NCI-H1694 (cell line): ENCODE results near the gene CLSTN2.
A peak's percentile ranks its signal among the peaks of the same experiment; 100 is the strongest.

Experiments
- DNase-seq: peaks from one replicate; lab custom pipeline; 2025; lab: John Stamatoyannopoulos, UW

CLSTN2 gene

DNA sequence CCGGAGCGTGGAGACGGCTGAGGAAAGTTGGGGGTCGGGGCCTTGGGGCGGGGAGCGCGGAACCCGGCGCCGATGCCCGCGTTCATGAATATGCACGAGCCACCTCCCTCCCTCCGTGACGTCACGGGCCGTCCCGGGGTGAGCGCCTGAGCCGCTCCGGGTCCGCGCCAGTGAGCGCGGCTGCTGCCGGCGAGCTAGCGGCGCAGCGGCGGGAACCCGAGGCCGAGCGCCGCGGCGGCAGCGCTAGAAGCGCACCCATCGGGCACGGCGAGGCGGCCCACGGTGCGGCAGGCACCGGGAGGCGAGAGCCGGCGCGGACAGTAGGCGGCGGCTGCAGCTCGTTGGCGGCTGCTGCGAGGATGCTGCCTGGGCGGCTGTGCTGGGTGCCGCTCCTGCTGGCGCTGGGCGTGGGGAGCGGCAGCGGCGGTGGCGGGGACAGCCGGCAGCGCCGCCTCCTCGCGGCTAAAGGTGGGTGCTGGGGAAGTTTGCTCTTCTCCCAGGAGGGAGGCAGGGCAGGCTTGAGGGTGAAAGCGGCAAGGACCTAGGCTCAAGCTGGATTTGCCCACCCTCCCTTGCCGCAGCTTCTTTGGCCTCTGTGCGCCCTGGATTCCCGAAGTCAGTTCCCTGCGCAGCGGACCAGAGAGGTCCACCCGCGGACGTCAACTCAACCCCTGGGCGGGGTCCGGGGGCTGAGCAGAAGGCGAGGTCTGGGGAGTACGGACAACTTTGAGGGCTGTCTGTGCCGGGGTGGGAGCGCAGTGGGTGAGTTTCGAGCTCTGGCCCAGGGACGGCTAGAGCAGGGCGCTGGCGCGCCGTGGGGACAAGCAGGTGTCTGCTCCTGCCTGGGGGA, at the start of gene CLSTN2:
CLSTN2 (plus strand) TSS at position 170 of the 850 bp plus-strand sequence.
- DNase-seq, result peak; percentile 53

DNA sequence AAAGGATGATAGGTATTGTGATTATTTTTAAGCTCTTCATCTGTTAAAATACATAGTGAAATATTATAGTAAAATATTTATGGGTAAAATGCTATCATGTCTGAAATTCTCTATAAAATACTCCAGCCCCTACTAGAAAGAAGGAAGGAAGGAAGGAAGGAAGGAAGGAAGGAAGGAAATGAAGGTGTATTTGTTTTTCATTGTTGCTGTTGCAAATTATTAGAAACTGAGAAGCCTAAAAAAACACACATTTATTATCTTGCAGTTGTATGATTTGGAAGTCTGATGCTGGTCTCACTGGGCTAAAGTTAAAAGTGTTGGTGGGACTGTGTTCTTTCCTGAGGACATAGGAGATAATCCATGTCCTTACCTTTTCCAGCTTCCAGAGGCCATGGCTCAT, 47.6 kb upstream of the CLSTN2 start:
- no peak for DNase-seq

DNA sequence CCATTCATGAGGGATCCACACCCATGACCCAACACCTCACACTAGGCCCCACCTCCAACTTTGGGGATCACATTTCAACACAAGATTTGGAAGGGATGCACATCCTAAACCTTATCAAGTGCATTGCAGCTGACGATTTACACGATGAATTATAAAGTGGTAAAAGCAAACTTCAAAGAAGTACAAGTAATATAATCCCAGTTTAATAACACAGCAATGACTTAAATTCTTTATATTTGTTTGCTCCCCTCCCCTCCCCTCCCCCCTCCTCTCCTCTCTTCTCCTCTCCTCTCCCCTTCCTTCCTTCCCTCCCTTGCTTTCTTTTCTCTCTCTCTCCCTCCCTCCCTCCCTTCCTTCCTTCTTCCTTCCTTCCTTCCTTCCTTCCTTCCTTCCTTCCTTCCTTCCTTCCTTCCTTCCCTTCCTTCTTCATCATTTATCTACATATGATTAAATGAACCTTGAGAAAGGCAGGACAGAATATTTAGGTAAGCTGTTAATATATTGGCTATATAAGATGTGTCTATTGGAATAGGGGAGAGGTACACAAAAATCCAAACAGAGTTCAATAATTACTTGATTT, 46.3 kb upstream of the CLSTN2 start:
- no peak for DNase-seq

DNA sequence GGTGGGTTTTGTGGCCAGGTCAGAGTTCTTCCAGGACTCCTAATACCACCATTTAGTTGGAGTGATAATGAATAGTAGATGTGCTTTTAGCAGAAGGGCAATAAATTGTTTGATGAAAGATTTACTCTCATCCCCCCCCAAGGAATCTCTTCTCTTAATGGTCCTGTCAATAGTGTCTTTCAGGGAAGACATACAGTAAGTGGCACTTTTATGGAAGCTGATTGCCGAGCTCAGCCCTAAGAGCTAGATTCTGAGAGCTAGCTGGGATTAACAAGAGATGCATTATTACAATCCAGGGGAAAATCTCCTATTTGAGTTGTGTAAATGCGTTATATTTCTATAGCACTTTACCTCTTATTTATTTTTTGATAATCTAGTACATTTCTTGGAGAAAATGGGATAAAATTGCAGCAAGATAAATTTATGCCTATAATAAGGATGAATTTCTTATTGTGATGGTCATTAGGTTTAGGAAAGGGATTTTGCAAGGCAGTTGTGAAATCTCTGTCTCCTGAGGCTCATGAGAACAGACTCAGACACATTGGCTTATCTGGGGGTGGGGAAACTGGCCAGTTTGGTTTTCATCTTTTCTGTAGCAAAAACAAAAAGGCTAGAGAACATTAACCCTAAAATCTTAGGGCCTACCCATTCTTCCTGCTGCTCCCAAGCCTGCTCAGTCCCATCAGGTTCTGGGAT, 41.6 kb upstream of the CLSTN2 start:
- no peak for DNase-seq

DNA sequence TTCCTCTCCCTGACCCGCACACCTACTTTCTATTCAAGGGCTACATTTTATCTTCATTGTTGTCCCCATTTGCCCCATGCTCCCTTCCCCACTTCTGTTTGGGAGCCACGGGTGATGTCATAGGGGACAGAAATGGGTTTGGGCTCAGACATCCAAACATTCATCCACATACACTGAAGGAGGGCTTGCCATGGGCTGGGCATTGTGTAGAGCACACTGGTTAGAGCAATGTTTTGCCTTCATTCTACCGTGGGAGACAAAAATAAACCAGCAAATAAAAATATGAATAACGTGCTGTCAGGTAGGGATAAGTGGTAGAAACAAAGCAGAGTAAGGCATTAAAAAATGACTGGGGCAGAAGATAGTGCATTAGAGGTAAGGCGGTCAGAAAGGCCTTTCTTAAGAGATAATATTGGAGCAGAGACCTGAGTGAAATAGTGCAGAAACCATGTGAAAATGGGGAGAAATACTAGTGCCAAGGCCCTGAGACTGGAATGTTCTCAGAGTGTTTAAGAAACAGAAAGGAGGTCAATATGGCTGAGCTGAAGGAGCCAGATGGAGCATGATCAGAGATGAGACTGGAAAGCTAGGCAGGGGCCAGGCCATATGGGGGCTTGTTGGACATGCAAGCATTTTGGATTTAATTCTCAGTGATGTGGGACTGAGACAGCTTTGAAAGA, 40.9 kb upstream of the CLSTN2 start:
- DNase-seq, result no peak

DNA sequence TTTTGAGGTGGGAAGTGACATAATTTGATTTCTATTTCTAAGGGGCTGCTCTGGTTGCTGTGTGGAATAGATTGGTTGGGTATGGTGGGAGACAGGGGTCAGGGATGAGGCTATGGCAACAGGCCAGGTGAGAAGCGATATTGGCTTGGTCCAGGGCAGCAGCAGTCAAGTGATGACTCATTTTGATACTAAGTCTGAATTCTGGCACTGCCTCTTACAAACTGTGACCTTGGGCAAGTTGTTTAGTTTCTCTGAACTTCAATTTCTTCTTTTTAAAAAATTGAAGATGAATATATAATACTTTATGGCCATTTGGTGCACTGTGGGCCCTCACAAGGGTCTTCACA, 40.4 kb upstream of the CLSTN2 start:
- DNase-seq, result no peak

DNA sequence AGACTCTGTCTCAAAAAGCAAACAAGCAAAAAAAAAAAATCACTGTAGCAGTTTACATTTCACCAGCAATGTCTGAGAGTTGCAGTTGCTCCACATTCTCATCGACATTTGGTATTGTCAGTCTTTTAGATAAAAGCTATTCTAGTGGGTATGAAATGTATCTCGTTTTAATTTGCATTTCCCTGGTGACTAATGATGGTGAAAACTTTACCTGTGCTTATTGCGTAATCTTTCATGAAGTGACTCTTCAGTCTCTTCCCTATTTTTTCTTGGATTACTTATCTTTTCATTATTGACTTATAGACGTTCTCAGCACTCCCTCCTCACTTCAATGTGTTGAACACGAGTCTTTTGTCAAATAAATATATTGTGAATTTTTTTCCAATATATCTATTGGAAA, 37.2 kb upstream of the CLSTN2 start:
- no peak for DNase-seq

DNA sequence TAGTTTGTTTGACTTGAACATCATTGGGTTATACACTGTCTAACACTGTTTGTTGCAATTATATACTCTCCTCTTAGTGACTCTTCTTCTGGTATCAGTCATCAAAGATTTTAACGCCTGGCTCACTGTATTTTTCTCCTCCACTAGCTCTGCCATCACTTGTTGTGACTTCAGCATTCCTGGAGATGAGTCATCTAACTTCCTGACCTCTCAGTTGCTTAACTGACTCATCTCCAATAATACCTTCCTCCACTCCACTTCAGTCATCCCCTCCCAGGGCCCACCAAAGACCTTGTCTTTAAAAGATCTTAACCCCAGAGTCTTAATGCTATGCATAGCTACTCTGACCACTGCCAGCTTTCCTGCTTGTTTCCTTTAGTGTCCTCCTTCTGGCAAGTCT, 28.6 kb upstream of the CLSTN2 start:
- DNase-seq, result no peak

DNA sequence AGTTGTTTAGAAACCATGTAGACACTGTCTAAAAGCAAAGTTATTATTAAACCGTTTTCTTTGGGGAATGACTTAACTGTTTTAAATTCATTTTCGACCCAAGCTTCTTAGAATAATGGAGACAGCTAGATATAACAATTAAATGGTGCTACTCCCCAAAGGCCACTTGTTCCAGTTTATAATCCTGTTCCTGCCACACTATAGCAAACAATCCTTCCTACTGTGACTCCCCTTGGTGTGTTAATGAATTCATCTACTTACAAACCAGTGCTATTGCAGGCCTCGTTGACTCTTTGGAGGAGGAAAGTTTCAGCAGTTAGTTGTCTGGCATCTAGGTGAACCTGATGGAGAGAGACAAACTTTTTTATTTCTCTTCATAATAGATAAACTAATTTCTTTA, 25.2 kb upstream of the CLSTN2 start:
- no peak for DNase-seq

DNA sequence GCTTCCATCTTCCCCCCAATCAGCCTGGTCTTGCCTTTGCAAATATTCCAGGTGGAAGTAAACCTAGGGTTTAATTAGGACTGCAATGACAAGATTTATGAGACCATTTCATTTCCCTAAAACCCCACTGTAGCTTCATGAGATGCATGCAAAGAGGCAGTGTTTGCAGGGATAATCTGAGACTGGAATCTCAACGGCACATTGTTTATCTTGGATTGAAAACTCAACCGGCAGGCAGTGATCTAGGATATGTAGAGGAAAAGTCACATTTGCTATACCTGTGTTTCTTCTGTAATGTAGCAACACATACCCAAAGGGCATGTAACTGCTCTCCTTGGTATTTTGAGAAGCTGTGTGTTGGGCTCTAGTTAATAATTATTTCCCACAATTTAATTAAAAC, 18.7 kb upstream of the CLSTN2 start:
- no peak for DNase-seq

DNA sequence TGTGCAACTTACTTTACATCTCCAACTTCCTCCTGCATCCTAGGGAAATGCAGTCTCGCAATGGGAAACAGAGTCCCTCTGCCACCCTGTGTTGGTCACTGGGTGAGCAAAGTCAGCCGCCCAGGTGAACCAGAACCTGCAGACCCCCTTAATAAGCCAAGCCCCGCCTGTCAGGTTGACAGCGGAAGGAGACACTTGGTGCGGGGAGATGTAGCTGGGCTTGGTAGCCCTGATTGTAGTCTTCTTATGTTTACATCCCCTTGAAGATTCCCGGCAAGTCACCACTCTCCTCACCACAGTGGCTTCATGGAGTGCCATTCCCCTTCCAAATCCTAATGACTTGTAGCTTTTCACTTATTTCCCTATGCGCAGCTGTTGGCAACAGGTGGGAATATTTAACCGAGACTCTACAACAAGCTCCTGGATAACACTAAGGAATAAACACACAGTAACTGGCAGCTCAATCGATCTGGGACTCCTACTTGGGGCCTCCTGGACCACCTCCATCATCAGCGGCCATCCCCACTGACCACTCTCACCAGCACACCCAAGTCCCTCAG, 17.7 kb upstream of the CLSTN2 start:
- no peak for DNase-seq

DNA sequence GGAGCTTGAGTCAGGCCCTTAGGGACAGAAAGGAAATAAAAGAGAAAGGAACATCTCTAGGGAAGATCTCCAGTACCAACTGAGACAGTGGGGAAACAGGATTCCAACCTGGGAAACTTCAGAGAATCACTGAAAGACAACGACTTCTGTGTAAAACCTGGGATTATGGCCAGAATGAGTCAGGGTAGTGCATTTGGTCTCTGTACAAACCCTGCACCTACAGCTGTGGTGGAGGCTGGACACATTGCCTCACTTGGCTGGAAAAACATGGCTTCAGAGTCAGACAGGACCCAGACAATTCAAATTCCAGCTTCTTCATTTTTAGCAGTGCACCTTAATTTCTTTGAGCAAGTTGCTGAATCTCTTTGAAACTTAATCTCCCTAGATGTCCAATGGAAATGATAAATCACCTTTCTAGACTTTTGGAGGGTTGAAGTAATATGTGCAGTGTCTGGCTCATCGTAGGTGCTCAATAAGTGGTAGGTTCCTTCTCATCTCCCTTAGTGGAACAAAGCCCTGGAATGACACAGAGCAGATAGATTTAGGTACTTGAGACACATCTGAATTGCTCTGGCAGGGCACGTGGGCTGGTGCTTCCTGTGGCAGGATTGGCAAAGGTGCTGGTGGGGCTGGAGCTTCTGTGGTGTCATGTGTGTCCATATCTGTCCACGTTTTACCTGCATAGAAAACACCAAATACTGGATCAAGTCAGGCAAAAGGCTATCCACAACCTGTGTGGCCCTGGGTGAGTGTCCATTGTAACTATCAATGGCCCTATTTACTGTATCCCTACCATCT, 6.1 kb upstream of the CLSTN2 start:
- DNase-seq, result no peak

DNA sequence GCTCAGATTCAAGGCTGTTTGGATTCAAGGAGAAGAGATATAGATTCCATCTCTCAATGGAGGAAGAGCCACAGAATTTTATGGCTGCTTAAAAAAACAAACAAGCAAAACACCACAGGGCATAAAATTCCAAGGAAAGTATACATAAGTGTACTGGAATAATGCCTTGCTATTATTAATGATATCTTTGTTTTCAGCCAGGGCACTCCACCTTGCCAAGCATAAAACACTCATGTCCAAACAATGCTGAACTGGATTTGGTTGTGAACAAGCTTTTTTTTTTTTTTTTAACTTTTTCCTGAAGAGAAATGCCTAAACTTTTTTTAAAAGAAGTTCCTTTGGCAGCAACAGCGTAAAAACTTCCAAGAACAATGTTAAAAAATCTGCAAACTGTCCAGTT, 4.8 kb upstream of the CLSTN2 start:
- DNase-seq, result no peak

DNA sequence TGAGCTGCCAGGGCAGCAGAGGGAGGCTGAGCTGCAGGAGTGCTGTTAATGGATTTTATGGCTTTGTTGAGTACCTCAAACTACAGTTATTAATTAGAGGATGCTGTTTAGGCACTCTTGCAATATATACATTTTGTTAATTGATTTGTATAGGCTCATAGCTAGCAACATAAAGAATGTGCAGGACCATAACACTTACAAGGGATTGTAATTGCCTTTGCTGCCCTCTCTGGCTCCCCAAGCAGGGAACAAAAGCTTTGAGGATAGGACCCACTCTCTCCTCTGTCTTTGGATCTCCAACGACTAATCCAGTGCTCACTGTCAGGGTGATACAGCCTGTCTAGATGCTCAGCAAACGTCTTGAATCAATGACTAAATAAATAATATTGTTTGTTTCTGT, 1.2 kb upstream of the CLSTN2 start:
- DNase-seq, result no peak

DNA sequence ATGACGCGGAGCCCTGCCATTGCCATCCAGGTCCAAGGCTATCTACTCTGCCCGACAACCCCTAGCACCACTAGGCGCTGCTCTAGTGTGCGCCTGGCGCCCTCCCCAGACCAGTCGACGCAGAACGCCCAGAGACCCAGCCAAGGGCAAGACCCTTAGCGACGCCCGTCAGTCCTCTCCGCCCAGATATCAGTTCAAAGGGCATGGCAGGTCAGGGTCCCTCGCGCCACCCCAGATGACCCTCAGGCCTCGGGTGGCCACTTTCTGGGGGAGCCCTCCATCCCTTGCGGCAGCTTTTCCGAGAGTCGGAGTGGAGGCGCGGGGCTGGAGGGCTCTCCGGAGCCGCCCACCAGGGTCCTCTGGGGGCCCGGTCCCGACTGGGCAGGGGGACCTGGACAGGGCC, 371 bp upstream of the CLSTN2 start:
- DNase-seq, result peak; percentile 47

DNA sequence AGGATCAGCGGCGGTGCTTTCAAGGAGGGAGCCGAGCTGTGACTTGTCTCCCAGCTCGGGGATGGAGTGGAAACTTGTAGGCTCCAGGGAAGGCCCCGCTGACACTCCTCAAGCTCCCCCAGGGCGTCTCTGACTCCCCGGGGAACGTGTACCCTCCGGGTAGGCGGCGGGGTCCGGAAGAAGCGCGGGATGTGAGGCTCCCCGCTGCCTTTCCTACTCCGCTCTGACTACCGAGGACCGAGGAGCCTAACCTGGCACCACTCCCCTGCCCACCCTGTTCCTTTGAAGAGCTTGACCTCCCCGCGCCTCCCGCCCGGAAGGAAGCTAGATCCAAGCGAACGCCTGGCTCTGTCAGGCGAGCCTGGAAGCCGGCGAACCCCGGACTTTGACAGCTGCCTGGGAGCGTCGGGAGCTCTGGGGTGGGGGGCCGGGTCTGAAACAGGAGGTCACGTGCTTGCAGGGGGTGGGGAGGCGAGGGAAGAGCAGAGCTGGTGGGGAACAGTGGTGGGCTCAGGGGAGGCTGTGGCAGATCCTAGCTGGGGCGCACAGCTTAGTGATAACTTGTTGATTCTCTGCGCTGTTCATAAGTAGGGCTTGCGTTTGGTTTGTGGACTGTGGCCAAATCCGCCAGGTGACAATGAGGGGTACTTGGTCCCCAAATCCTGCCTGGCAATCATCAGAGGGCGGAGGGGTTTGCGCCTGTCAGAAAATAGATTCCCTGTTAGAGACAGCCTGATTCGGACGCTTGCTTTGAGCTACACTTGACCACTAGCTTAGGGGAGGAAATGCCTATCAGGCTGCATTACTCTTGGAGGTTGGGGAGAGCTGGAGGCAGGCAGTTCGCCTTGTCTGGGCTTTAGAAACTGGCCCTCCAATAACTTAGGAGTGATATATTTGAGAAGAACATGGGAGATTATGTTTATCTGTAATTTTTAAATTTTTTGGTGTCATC, 1.2 kb downstream of the CLSTN2 start:
- DNase-seq, result no peak

DNA sequence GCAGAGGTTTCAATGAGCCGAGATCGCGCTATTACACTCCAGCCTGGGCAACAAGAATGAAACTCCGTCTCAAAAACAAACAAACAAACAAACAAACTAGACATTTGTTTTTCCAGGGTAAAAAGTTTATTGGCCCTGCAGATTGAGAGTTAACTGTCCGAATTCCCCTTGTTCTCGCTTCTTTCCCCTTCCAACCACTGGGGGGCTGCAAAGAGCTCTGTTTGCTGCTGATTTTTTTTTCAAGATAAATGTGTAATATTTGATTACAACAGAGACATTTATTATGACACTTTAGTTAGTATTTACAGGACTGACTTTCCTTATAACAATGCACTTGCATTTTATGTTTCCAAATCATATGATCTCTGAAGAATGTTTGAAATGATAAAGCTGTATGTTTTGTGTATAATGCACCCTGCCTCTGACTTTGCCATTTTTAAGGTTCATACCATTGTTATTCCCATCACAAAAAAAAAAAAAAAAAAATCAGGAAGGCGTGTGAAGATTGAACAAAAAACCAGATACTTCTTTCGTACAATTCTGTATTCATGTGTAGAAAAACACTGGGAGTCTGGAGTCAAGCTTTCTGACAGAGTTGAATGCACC, 2.8 kb downstream of the CLSTN2 start:
- DNase-seq, result peak; percentile 66

DNA sequence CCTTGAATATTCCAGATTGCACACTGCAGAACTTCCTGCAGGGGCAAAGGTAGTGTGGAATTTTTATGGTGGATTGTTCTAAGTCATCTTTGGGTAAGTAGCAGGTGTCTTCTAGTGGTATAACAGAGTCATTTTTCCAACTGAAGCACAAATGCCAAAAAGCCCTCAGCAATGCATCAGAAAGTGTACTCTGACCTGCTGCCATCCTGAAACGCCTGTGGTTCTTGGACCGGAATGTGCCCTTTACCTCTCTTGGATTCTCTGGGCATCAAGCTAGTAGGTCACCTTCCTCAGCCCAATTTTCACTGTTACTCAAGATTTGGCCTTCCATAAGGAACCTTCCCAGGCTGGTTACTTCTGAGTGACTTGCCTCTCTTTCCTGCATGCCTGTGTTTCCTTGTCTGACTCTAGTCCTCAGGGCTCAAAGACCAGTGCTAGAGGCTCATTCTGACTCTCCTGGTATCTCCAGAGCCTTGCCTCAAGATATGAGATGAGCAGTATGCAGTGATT, 4.8 kb downstream of the CLSTN2 start:
- no peak for DNase-seq

DNA sequence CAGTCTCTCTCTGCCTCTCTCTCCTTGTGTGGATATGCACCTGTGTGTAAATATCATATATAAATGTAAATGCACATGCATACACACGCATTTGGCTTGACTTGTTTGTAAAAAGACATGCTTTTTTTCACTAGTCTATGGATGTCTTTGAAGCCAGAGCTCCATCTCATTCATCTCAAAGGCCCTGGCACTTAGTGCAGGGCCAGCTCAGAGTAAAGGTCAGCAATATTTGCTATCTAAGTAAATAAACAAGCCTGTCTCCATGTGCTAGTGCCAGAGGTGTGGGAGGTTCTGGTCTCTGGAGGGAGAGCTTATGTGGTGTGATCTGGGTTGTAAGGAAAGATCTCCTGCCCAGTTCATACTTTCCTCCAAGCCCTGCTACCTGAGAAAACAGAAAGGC, 5.6 kb downstream of the CLSTN2 start:
- DNase-seq, result no peak

DNA sequence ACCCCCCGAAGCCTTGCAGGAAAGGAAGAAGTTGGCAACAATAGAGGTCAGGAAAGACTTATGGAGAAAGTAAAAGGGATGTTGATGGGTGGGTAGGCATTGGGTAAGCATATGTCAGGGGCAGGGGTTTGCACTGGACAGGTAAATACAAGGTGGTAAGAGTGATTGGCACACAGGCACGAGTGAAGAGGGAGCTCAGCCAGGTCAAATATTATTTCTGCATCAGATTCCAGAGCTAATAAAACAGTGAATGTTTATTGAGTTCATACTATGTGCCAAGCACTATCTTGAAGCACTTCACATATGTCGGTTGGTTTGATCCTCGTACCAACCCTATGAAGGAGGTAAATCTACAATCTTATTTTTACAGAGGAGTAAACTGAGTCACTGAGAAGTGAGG, 6.6 kb downstream of the CLSTN2 start:
- DNase-seq, result no peak
